GM13977 (cell line): Measurements from ENCODE around the gene HBA1.

Experiments used
- DNase-seq: peaks from one replicate; pipeline ENCODE4 v3.0.0; 2012; ENCODE audit warnings: low spot score
- CTCF ChIP-seq: IDR thresholded peaks from 2 replicates; pipeline ENCODE4 v1.5.1; 2012; ENCODE audit warnings: mild to moderate bottlenecking, control low read depth; ENCODE audit not compliant: insufficient read depth; ENCODE audit errors: extremely low read depth, missing control alignments
- in situ Hi-C: fragments of 300-500 bp; cut with MboI; formaldehyde crosslinking; loops from one replicate; pipeline ENCODE4 v1.12.0; 2022; ENCODE audit warnings: low sequenced_read_pairs, low pct_unique_long_range_greater_than_20kb, mixed read lengths, inconsistent platforms; ENCODE audit not compliant: unreplicated experiment

The HBA1 gene

GRCh38 chr16:178668-179015, 2.2 kb downstream of the HBA1 start:
- no peak for DNase-seq
- no peak for TF ChIP-seq CTCF
- in situ Hi-C loops = no loop called here

- DNase-seq = no peak
- TF ChIP-seq CTCF = no peak
- in situ Hi-C loops = no loop called here
These were observed 3.0 kb downstream of the HBA1 start for GRCh38 chr16:179211-180092.

GRCh38 chr16:180101-180675, 3.7 kb downstream of the HBA1 start, which contains the start of gene HBQ1:
Gene HBQ1 (plus strand): TSS chr16:180459. CDS start chr16:180487, 28 bp downstream.
- in situ Hi-C loops = no loop called here
- peak; percentile 78 for DNase-seq
- peak; percentile 67 for TF ChIP-seq CTCF

- in situ Hi-C loops = no loop called here
- peak; percentile 41 for TF ChIP-seq CTCF
- DNase-seq = peak; percentile 96
These were observed 4.4 kb downstream of the HBA1 start for GRCh38 chr16:180681-181564.

- TF ChIP-seq CTCF = peak; percentile 96
- in situ Hi-C loops = no loop called here
These were observed 5.1 kb downstream of the HBA1 start for GRCh38 chr16:181565-182021.

GRCh38 chr16:183005-183404, 6.5 kb downstream of the HBA1 start:
- in situ Hi-C loops = no loop called here
- no peak for DNase-seq

More at GRCh38 chr16:181565-182021, 5.1 kb downstream of the HBA1 start:
- DNase-seq = no peak

More at GRCh38 chr16:183005-183404, 6.5 kb downstream of the HBA1 start:
- TF ChIP-seq CTCF = no peak
